ENCODE measurements around the gene NUFIP1.
"Not testable (repeated sequence)": the region's sequence is repeated elsewhere in the genome, so short reads cannot be mapped to it uniquely, and the experiment has no call there.

NUFIP1 gene

DNA sequence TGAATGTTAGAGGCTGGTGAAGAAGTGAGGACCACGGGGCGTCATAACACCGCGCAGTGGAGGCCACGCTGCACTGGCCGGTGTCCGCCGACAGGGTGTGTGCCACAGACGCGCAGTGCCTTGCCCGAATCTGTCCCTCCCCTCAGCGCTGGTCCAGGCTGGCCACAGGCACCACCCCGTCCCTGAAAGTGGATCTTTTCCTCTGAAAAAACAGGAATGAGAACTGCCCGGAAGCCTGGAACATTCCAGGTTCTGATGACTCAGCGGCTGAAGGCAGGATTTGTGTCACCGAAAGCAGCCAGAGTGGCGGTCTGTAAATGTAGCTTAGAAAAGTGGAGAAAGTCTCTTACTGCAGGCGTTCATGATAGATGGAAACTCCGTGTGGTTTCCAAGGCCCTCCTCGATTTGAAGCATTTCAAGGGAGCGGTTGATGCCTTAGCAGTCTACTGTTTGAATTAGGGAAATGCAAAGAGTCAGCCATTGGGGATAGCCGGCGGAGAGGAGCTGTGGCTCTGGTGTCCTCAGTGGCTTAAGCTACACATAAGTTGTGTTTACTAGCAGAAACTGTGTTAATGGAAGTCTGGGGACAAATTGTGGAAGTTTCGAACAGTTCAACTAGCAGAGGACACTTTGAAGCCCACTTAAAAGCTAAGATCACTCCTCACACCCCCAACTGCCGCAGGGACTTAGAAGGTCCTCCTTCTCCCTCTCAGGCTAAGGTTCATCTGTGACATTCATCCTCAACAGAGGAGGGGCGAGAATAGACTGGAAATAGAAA lies 70.8 kb downstream of the NUFIP1 start:
- Mint-ChIP-seq H3K9me3 (no peaks in the 10 kb centered on the region), H3K4me1 (no peaks in the 10 kb centered on the region), H3K36me3 (no peaks in the 10 kb centered on the region), H3K4me3 (no peak overlapping the region), H3K27ac (no peak overlapping the region), H3K27me3 (no peaks in the 10 kb centered on the region)
- DNase-seq: peak; percentile 84
- peak; percentile 91 for ATAC-seq (replicated peaks)

DNA sequence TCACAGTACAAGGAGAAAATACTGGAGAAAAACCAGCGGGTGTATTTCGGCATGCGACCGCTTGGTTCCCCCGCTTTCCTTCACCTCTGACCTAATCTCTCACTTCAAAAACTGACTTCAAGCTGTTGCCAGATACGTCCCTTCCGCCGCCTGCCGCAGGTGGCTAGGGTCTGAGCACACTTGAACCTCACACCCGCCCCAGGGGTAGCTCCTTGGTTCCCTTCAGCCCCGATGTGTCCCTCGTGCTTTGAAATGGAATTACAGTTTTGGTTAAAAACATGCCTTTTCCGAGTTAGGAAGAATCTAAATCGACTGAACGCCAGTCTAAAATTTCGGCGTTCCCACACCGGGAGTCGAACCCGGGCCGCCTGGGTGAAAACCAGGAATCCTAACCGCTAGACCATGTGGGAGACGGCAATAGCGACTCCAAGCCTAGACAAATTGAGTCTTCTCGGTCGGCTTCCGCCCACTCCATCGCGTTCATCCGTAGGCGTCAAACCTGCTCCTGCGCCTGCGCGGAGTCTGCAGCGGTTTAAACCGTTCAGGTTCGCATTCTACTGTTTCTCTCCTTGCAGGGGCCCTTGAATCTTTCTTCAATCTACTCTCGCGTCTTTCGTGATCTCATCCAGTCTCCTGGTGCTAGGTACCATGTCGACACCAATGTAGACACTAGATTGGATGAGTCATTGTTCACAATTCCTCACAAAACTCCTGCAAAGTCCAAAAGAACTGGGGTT lies 71.5 kb downstream of the NUFIP1 start:
- no peak overlapping the region for H3K27ac Mint-ChIP-seq
- H3K9me3 Mint-ChIP-seq: no peaks in the 10 kb centered on the region
- H3K27me3 Mint-ChIP-seq: no peaks in the 10 kb centered on the region
- no peaks in the 10 kb centered on the region for H3K36me3 Mint-ChIP-seq
- H3K4me1 Mint-ChIP-seq: no peaks in the 10 kb centered on the region
- ATAC-seq (replicated peaks) (peak; percentile 84 to 85), DNase-seq (peak; percentile 92)
- H3K4me3 Mint-ChIP-seq: no peak overlapping the region

DNA sequence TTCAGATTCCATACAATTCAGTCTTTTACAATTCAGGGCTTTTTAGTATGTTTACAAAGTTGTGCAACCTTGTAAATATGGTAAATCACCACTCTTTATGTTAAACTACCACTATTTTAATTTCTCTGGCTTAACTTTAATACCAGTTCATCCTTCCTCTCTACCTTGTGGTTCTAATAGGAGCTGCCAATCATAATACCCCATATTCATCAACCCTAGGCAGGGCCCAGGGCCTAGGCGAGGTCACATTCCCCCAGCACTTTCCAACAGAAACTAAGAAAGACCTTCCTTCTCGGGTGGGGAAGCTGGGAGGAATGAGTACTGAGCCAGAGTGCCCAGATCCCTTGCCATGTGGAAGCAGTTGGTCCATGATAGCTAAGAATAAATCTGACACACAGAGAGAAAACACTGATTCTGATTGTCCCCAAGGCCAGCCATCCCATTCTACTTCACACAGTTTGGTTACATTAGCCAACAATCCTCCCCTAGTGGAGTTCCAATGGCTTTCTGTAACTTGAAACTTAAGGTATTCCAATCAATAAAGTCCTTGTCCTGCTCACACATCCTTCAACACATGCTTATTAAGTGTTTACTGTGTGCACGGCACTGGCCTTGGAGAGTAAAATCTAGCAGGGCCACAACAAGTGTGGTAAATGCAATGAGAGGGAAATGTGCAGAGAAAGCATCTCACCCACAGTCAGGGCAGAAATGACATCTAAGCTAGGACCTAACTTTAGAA lies 76.8 kb downstream of the NUFIP1 start:
- H3K4me1 Mint-ChIP-seq: no peaks in the 10 kb centered on the region
- ATAC-seq (replicated peaks): no peak
- H3K9me3 Mint-ChIP-seq: peaks cover 3 to 7% of the 10 kb centered on the region in 2 donors
- no peak overlapping the region for H3K27ac Mint-ChIP-seq
- peaks cover 0 to 6% of the 10 kb centered on the region in 2 donors for H3K27me3 Mint-ChIP-seq
- H3K36me3 Mint-ChIP-seq: no peaks in the 10 kb centered on the region
- DNase-seq: no peak
- H3K4me3 Mint-ChIP-seq: no peak overlapping the region

DNA sequence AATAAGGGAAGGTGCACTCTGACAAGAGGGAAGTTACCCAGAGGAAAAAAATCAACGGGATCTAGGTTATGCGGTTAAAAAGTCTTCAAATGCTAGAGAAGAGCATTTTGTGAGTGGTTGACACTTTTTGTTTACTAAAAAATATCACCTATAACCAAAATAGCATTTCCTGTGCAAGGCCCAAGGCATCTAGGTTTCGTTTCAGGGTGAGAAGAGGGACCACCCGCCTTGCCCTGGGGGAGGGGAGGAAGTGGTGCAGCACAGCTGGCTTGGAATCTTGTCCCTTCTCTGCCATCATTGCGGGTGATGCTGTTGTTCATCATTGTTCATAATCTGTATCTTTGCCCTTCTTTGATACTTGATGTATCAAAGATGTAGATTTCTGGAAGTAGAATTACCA lies 80.6 kb downstream of the NUFIP1 start:
- Mint-ChIP-seq H3K4me3 (no peak overlapping the region), H3K9me3 (peaks cover 3 to 7% of the 10 kb centered on the region in 2 donors), H3K27me3 (peaks cover 7 to 13% of the 10 kb centered on the region in 2 donors), H3K36me3 (no peaks in the 10 kb centered on the region), H3K4me1 (no peaks in the 10 kb centered on the region), H3K27ac (no peak overlapping the region)
- no peak for DNase-seq
- no peak for ATAC-seq (replicated peaks)

DNA sequence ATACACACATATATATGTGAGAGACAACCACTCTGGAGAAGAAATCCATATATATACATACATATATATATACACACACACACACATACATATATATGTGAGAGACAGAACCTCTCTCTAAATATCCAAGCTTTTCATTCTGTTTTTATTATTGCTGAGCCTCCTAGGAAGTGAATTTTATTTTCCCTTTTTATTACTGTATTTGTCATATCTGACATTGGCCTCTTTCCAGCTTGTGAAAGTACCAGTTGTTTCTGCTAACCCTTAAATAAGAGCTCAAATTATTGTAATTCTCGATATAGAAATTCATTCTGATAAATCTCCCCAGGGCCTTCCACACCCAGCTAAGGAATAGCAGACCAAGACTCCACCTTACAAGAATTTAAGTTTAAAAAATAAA lies 81.0 kb downstream of the NUFIP1 start:
- Mint-ChIP-seq H3K27me3 (peaks cover 12 to 16% of the 10 kb centered on the region in 2 donors), H3K4me3 (no peak overlapping the region), H3K9me3 (peaks cover 3 to 7% of the 10 kb centered on the region in 2 donors), H3K4me1 (no peaks in the 10 kb centered on the region), H3K27ac (no peak overlapping the region), H3K36me3 (no peaks in the 10 kb centered on the region)
- DNase-seq (no peak), ATAC-seq (replicated peaks) (no peak)

DNA sequence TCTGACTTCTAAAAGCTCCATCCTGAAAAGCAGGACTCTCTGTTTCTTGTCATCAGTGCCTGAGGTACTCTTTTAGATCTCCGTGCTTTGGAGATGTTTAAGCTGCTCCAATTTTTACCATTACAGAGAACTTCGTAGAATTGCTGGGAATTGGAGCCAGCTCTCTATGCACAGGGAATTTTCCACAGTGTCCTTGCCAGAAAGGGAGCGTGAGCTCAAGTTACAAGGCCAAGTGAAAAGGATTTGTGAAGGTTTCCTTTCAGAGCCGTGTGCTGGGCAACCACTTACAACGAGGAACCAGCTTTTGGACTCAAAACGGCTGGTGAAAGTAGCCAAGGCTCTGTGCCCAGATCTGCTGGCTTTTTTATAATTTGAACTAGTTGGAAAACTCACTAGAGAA lies 82.6 kb downstream of the NUFIP1 start:
- Mint-ChIP-seq H3K27ac (no peak overlapping the region), H3K27me3 (peaks cover 18 to 21% of the 10 kb centered on the region in 2 donors), H3K4me3 (no peak overlapping the region), H3K9me3 (peaks cover 0 to 1% of the 10 kb centered on the region in 2 donors), H3K4me1 (no peaks in the 10 kb centered on the region), H3K36me3 (no peaks in the 10 kb centered on the region)
- ATAC-seq (replicated peaks) (no peak), DNase-seq (no peak)

DNA sequence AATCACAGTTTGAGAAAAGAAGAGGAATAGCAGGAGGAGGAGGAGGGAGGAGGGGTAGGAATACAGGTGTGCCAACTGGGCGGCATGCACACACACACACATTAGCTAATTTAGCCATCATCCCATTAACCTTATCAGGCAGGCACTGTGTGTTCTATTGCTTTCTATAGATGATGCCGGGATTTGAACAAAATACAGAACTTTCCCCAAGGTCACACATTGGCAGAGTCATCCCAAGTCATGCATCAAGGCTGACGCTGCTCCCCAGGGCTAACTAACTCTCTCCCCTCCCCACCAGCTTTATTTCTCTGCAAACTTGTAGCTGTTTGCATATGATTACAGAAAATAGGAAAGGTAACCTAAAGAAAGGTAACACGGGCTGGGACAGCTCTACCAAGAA lies 83.0 kb downstream of the NUFIP1 start:
- Mint-ChIP-seq H3K36me3 (no peaks in the 10 kb centered on the region), H3K27ac (no peak overlapping the region), H3K27me3 (peaks cover 19 to 22% of the 10 kb centered on the region in 2 donors), H3K4me1 (no peaks in the 10 kb centered on the region), H3K9me3 (peaks cover 0 to 1% of the 10 kb centered on the region in 2 donors), H3K4me3 (no peak overlapping the region)
- ATAC-seq (replicated peaks) (no peak), DNase-seq (no peak)

DNA sequence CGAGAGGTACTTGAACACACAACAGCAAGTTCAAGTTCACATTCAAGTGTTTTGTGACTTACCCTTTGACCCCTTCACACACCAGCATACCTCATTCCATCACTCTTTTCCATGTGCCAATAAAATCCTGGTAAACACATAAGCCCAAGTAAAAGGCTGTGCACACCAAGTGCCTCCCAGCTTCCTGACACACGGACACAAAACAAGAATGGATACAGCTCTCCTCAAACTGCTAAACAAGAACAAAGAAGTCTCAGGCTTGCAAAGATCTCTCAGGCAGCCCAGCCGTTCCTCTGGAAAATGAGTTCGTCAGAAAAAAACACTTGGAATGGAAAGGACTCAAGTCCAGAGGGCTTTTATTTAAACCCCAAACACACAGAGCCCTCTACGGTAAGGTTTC lies 83.7 kb downstream of the NUFIP1 start:
- Mint-ChIP-seq H3K4me1 (no peaks in the 10 kb centered on the region), H3K27me3 (peaks cover 23 to 29% of the 10 kb centered on the region in 2 donors), H3K4me3 (no peak overlapping the region), H3K36me3 (no peaks in the 10 kb centered on the region), H3K27ac (no peak overlapping the region), H3K9me3 (peaks cover 0 to 1% of the 10 kb centered on the region in 2 donors)
- ATAC-seq (replicated peaks) (no peak), DNase-seq (no peak)

DNA sequence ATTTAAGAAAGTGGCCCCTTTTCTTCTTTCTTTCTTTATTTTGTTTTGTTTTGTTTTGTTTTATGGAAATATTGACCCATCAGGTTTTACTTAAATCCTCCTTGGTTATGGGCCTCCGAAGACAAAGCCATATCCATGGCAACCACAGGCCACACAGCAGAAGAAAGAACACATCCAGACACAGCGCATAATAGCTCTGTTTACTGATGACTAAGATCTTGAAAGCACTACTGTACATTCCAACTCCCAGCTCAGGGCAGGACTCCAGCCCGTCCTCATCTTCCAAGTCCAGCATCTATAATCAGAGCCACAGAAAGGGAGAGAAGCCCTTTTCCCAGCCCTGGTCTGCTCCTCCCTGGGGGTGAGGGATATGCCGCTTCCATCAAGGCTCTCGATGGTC lies 84.3 kb downstream of the NUFIP1 start:
- Mint-ChIP-seq H3K4me1 (no peaks in the 10 kb centered on the region), H3K9me3 (no peaks in the 10 kb centered on the region), H3K4me3 (no peak overlapping the region), H3K36me3 (no peaks in the 10 kb centered on the region), H3K27me3 (peaks cover 23 to 29% of the 10 kb centered on the region in 2 donors), H3K27ac (no peak overlapping the region)
- ATAC-seq (replicated peaks): no peak
- no peak for DNase-seq

DNA sequence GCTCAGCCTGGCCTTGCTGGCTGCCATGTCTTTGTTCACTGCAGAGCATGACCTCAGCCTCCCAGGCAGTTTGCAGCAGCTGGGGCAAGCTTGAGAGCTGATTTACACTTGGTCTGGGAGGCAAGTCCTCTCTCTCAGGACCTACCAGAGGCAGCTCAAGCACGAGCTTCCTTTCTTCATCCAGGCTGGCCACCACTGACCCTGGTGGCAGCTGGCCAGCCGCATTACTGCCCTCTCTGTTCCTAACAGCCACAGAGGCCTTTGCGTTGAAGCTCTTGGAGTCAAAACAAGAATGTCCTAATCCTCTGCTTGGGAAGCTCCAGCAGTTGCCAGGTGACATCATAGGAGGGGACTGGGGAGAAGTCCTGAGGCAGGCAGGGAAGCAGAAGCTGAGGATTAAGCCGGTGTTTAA lies 85.7 kb downstream of the NUFIP1 start:
- DNase-seq (no peak), ATAC-seq (replicated peaks) (no peak)
- Mint-ChIP-seq H3K36me3 (peaks cover 0 to 4% of the 10 kb centered on the region in 2 donors), H3K4me1 (no peaks in the 10 kb centered on the region), H3K4me3 (no peak overlapping the region), H3K27ac (no peak overlapping the region), H3K27me3 (peaks cover 30 to 33% of the 10 kb centered on the region in 2 donors), H3K9me3 (peaks cover under 1 to 4% of the 10 kb centered on the region in 2 donors)

DNA sequence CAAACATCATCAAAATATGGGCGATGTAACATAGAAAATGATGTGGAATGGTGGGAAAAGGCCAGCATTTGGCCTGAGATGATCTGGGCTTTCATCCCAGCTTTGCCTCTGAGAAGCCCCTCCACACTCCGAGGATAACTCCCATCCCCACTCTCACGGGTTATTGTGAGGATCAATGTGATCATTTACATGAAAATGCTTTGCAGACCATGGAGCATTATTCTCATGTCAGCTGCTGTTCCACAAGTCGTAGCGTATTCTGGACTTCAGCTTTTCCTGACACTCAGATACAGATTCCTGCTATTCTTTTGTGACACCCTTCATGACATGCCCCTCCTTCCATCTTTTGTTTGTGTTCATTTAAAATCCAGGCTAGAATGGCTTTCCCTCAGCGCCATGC lies 86.5 kb downstream of the NUFIP1 start:
- no peak overlapping the region for H3K27ac Mint-ChIP-seq
- peaks cover 0 to 4% of the 10 kb centered on the region in 2 donors for H3K36me3 Mint-ChIP-seq
- DNase-seq (no peak), ATAC-seq (replicated peaks) (no peak)
- peaks cover 34 to 37% of the 10 kb centered on the region in 2 donors for H3K27me3 Mint-ChIP-seq
- H3K9me3 Mint-ChIP-seq: peaks cover 2 to 7% of the 10 kb centered on the region in 2 donors
- no peak overlapping the region for H3K4me3 Mint-ChIP-seq
- no peaks in the 10 kb centered on the region for H3K4me1 Mint-ChIP-seq

DNA sequence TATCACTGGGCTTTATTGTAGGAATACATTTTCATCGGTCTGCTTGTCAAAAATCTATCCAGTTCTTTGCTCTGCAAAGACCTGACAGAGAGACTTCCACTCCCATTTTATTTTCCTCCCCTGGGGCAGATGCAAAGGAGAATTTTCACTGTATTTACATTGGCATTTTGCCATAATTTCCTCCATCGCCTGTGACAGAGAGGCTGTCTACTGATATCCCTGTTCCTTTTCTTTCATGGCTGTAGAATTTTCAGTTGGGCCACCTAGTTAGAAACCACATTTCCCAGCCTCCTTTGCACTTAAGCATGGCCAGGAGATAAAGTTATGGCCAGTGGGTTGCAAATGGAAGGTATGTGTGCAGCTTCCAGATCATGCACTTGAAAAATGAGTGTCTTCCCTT lies 89.3 kb downstream of the NUFIP1 start:
- H3K27ac Mint-ChIP-seq: no peak overlapping the region
- DNase-seq (no peak), ATAC-seq (replicated peaks) (no peak)
- no peak overlapping the region for H3K4me3 Mint-ChIP-seq
- no peaks in the 10 kb centered on the region for H3K4me1 Mint-ChIP-seq
- H3K36me3 Mint-ChIP-seq: peaks cover 0 to 4% of the 10 kb centered on the region in 2 donors
- H3K9me3 Mint-ChIP-seq: peaks cover 2 to 7% of the 10 kb centered on the region in 2 donors
- H3K27me3 Mint-ChIP-seq: peaks cover 28 to 32% of the 10 kb centered on the region in 2 donors

DNA sequence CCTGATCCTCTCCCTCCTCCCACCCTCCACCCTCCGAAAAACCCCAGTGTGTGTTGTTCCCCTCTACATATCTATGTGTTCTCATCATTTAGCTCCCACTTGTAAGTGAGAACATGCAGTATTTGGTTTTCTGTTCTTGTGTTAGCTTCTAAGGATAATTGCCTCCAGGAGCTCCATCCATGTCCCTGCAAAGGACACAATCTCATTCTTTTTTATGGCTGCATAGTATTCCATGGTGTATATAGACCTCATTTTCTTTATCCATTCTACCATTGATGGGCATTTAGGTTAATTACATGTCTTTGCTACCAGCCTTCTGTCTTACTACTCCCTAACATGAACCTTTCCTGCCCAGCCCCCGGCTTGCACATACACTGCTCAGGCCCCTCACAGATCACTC lies 91.0 kb downstream of the NUFIP1 start:
- H3K4me3 Mint-ChIP-seq; H3K27ac Mint-ChIP-seq; H3K9me3 Mint-ChIP-seq; H3K36me3 Mint-ChIP-seq; ATAC-seq (replicated peaks); DNase-seq; H3K4me1 Mint-ChIP-seq: not testable (repeated sequence)
- peaks cover 24 to 26% of the 10 kb centered on the region in 2 donors for H3K27me3 Mint-ChIP-seq

DNA sequence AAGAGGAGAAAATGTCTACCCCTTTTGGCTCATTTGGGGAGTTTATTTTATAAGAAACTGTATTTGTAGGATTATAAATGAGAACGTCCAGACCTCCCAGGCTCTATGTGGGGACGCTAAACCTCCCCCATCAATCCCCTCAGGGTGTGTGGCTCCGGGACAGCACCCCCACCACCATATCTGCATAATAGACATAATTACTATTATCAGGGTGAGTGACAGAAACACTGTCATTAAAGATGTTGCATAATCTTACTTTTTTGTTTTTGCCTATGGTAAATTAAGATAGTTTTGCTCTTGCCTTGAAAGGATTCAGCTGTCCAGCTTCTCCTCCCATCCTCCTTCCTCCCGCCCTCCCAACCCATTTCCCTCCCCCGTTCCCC lies 93.3 kb downstream of the NUFIP1 start:
- peaks cover 15 to 16% of the 10 kb centered on the region in 2 donors for H3K27me3 Mint-ChIP-seq
- ATAC-seq (replicated peaks): no peak
- no peak for DNase-seq

More for the DNA sequence above, 93.3 kb downstream of the NUFIP1 start:
- H3K36me3 Mint-ChIP-seq: peaks cover 0 to 4% of the 10 kb centered on the region in 2 donors
- no peak overlapping the region for H3K27ac Mint-ChIP-seq
- peaks cover 2 to 7% of the 10 kb centered on the region in 2 donors for H3K9me3 Mint-ChIP-seq
- H3K4me1 Mint-ChIP-seq: no peaks in the 10 kb centered on the region
- no peak overlapping the region for H3K4me3 Mint-ChIP-seq

All from stimulated activated naive B cell treated with anti-CD40 and anti-IgM and Interleukin-4, amounts not matched to agents 10 μg/mL and 1 μg/mL and 100 μg/mL, for 72 hours (primary cell).